GM06990 (cell line): ENCODE results near the gene SP6.

ENCODE experiments used
- DNase-seq: peaks from one replicate; pipeline ENCODE4 v3.0.0-alpha.2; 2011; ENCODE audit not compliant: insufficient read length; ENCODE audit errors: extremely low read depth
- H3K27me3 ChIP-seq: replicated peaks from 2 replicates; pipeline ENCODE4 v1.6.0; 2011; ENCODE audit warnings: low read length; ENCODE audit not compliant: control insufficient read depth, insufficient read depth
- H3K36me3 ChIP-seq: 2 replicates; pipeline ENCODE4 v1.5.1; 2011; ENCODE audit warnings: low read length; ENCODE audit not compliant: control insufficient read depth, insufficient read depth
- H3K4me3 ChIP-seq: replicated peaks from 2 replicates; pipeline ENCODE4 v1.5.1; 2011; ENCODE audit warnings: low read depth, mild to moderate bottlenecking, control low read depth, low read length
- CTCF ChIP-seq: IDR thresholded peaks from 2 replicates; pipeline ENCODE4 v1.5.1; 2011; ENCODE audit warnings: low read length, control low read depth, mild to moderate bottlenecking, inconsistent platforms; ENCODE audit not compliant: insufficient read depth, poor library complexity, severe bottlenecking

The SP6 gene

DNA sequence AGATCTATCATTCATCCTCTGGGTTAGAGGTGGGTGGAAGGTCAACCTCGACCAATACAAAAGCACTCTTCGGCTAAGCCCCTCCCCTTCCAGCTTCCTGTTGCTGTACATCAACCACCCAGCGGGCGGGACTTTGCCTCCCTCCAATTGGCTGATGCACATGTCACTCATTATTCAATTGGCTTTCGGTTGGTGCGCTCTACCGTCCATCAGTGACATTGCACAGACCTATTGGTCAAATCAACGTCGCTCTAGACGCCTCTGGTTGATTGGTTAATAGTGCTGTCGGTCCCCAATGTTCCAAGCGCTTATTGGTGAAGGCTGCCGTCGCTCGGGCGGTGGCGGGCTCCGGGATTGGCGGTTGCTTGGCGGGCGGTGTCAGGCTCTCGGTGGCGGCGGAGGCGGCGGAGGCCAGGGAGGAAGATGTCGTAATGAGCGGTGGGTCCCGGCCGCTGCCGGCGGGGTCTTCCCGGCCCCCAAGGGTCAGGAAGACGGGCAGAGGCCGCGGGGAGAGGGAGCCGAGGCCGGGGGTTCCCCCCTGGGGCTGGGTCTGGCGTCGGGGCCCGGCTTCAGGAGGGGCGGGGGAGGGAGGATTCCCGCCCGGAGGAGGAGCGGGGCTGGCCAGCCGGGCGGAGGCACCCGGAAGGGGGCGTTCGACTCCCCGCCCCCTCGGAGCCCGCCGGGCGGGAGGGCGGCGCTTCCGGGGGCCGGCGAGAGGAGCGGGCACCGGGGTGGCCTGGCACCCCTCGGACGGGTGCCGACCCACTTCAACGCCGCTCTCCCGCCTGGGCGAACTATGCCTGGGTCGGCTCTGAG is 45.1 kb upstream of the SP6 start, which contains the start of gene SP2:
TSS of gene SP2 (plus strand) at position 381 of the 816 bp plus-strand sequence. CDS start at position 432, 51 bp downstream.
- H3K4me3 ChIP-seq: peak within 1 kb of the TSS; percentile 99
- no peak for TF ChIP-seq CTCF

GRCh38 chr17:47895347-47895855 is 44.4 kb upstream of the SP6 start:
- TF ChIP-seq CTCF: no peak
- DNase-seq: no peak
- peaks cover 4% of the 10 kb centered on the region for H3K36me3 ChIP-seq
- H3K27me3 ChIP-seq: no peaks in the 10 kb centered on the region
- H3K4me3 ChIP-seq: peak overlapping the region; percentile 91

More for the DNA sequence above, 45.1 kb upstream of the SP6 start, which contains the start of gene SP2:
- Histone ChIP-seq H3K27me3 (no peaks in the 10 kb centered on the region), H3K36me3 (peaks cover 5% of the 10 kb centered on the region)
- DNase-seq: peak; percentile 100

DNA sequence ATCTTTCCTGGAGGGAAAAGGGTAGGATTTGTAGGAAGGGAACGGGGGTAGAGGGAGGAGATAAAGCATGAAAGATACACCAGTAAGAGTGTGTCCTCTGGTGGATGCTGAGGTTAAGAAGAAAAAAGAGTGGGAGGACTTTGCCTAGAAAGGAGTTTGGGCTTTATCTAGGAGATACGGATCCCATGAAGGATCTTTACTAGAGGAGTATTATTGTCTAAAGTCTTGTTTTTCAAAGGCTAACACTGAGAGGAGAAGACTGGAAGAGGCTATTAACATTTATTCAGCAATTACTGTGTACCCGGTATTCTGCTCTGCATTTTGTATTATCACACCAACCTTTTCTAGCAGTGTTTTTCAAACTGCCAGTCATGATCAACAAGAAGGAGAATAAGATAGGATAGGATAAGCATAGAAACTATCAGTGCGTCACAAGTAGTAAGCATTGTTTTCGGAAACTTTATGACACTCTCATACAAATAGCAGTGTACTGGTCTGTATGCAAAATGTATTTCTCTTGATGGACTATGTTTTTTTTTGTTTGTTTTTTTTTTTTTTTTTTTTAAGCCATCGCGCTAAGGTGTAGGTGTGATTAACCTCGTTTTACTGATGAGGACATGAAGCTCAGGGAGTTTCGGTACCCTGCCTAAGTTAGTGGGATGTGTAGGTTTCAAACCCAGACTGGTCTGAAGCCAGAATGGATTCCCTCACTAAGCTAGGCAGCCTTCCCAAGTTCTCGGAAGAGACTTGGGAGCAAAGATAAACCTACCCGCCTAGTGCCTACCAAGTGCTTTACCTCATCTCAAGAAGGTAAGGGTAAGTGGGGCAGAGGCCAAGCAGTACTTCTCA is 43.8 kb upstream of the SP6 start:
- H3K27me3 ChIP-seq: no peaks in the 10 kb centered on the region
- no peak for DNase-seq

GRCh38 chr17:47891545-47892088 is 40.7 kb upstream of the SP6 start:
- no peak for DNase-seq
- no peak overlapping the region for H3K4me3 ChIP-seq
- no peaks in the 10 kb centered on the region for H3K27me3 ChIP-seq
- no peaks in the 10 kb centered on the region for H3K36me3 ChIP-seq
- no peak for TF ChIP-seq CTCF

More for the DNA sequence above, 43.8 kb upstream of the SP6 start:
- Histone ChIP-seq H3K36me3 (peaks cover 2% of the 10 kb centered on the region), H3K4me3 (peak overlapping the region; percentile 91)
- TF ChIP-seq CTCF: no peak

GRCh38 chr17:47889734-47890529 is 39.0 kb upstream of the SP6 start:
- Histone ChIP-seq H3K4me3 (no peak overlapping the region), H3K27me3 (no peaks in the 10 kb centered on the region), H3K36me3 (no peaks in the 10 kb centered on the region)
- TF ChIP-seq CTCF: peak; percentile 89
- DNase-seq: peak; percentile 48
